ENCODE measurements around the gene KCNT2.

DNA sequence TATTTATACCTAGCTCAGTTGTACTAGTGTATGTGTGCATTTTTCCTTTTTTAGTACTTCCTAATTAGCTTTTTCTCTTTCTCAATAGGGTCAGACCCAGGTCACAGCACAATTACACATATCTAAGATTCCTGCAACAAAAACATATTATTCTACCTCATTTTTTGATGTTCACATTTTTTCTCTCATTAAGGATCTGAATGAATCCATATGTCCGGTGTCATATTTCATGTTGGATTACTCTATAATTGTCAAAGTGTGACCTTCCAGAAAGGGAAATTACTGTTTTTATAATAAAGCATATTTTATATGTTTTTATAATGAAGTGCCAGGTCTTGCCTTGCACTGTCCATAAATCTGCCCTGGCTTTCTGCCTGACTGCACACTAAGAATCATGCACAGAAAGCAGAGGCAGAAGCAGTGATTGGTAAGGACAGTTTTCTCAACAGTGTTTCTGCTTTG, 143.7 kb downstream of the KCNT2 start:
- TF ChIP-seq RXRA (IDR thresholded peaks at IDR 0.05) (no peak), JUND (IDR thresholded peaks at IDR 0.05) (no peak), YY1 (IDR thresholded peaks at IDR 0.05) (no peak), GABPA (IDR thresholded peaks at IDR 0.05 in 1 of 2, conservative IDR thresholded peaks at IDR 0.05 in 1 of 2) (no peak), FOXA1 (IDR thresholded peaks at IDR 0.05) (no peak)
- TF ChIP-seq, protein P1, sequence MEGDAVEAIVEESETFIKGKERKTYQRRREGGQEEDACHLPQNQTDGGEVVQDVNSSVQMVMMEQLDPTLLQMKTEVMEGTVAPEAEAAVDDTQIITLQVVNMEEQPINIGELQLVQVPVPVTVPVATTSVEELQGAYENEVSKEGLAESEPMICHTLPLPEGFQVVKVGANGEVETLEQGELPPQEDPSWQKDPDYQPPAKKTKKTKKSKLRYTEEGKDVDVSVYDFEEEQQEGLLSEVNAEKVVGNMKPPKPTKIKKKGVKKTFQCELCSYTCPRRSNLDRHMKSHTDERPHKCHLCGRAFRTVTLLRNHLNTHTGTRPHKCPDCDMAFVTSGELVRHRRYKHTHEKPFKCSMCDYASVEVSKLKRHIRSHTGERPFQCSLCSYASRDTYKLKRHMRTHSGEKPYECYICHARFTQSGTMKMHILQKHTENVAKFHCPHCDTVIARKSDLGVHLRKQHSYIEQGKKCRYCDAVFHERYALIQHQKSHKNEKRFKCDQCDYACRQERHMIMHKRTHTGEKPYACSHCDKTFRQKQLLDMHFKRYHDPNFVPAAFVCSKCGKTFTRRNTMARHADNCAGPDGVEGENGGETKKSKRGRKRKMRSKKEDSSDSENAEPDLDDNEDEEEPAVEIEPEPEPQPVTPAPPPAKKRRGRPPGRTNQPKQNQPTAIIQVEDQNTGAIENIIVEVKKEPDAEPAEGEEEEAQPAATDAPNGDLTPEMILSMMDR (IDR thresholded peaks at IDR 0.05; ENCODE audit: low read depth, low read length, missing input control), result no peak

All from liver (tissue), 3 donors.